ENCODE measurements around the gene RPP40.

- TF ChIP-seq CTCF (IDR thresholded peaks at IDR 0.05) (no peak), POLR2AphosphoS5 (IDR thresholded peaks at IDR 0.05) (no peak), POLR2A (IDR thresholded peaks at IDR 0.05) (no peak)
Observed at GRCh38 chr6:4950076-4950475, 53.8 kb downstream of the RPP40 start.

All from breast epithelium (tissue), 3 donors.